HTR-8/SVneo (cell line): ENCODE data around the gene NMT1.

Source experiments
- DNase-seq: peaks from one replicate; pipeline ENCODE4 v3.0.0; 2011; ENCODE audit warnings: low spot score, mixed read lengths; ENCODE audit not compliant: insufficient read length
- FAIRE-seq: peaks from 2 replicates; lab custom pipeline; 2011; peaks lifted over from hg19 to GRCh38; lab: Jason Lieb, UNC

NMT1 gene

DNA sequence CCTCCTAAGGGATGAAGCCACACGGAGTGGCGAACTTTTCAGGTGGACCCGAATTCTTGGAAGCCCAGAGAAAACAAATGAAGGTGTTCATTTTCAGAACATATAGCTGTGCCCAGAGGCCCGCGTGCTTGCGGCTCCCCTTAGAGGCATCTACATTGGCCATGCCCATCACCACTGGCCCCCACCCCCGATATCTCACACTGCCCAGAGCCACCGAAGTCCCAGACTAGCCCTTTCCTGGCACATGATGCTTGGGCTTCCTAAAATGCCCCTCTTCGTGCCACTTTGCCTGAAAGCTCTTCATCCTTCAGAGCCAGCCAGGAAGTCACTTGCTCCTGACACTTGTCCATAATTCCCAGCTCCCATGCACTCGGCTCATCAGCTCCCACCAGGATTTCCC lies 85.0 kb downstream of the NMT1 start:
- DNase-seq (no peak), FAIRE-seq (no peak)

- no peak for FAIRE-seq
- no peak for DNase-seq
Observed at GRCh38 chr17:45146592-45146889, 85.4 kb downstream of the NMT1 start.

DNA sequence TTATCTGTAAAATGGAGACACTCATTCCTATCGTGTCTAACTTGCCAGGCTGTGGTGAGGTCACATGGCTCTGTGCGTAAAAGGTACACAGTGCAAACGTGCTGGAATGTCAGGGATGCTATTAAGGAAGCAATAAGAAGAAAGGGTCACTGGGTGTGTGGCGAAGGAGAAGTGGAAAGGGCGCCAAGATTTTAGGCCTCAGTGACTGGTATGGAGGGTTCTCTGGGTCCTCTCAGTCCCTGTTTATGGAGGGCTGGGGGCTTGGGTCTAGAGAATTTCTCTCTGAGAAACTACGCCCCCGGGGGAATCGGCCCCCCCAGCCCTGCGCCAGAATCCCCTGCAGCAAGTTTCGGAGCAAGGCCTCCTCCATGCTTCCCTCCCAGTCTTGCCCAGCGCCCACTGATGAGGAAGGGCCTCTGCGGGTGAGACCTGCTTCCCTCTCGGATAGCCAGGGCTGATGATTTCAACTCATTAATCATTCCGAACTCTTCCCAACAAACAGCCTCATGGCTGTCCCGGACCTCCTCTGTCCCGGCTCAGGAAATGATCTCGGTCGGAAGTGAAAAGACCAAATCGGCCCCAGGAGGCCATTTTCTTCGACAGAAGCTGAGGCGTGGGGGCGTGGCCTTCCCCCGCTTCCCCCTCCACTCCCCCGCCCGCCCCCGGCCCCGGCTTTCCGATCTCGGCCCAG lies 85.9 kb downstream of the NMT1 start:
- FAIRE-seq: no peak
- peak; percentile 73 for DNase-seq

DNA sequence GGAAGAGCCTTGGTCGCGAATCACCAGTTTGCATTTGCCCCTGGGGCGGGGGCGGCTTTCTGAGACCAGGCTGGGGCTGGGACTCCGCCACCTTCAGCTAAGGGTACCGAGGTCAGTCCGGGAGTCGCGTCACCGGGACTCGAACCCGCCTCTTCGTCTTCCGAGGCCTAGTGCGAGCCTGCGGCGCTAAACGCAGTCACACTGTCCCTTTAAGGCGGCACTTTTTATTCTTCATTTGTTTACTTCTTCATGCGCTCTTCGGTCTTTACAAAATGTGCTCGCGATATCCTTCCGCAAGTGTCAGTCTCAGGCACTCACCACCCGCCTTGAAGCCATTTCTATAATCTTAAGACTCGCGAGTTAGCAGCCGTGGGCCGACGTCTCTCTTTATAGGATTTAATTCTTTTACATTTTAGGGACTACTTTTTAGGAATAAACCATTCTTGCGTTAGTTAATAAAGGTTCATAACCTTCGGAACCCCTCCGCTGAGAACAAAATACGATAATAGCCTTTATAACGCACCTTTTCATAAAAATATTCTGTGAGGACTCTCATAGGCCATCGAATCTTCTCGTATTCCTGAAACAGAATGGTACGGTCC lies 86.6 kb downstream of the NMT1 start:
- DNase-seq: peak; percentile 75
- no peak for FAIRE-seq

- peak; percentile 87 for FAIRE-seq
- DNase-seq: peak; percentile 99
Observed at GRCh38 chr17:45148183-45149036, 87.3 kb downstream of the NMT1 start, which contains the start of gene HEXIM1. TSS of gene HEXIM1 (plus strand) at chr17:45148475. CDS start at chr17:45149191, 716 bp downstream.

GRCh38 chr17:45149037-45149668 lies 88.0 kb downstream of the NMT1 start:
- DNase-seq (peak; percentile 87), FAIRE-seq (peak; percentile 80)

DNA sequence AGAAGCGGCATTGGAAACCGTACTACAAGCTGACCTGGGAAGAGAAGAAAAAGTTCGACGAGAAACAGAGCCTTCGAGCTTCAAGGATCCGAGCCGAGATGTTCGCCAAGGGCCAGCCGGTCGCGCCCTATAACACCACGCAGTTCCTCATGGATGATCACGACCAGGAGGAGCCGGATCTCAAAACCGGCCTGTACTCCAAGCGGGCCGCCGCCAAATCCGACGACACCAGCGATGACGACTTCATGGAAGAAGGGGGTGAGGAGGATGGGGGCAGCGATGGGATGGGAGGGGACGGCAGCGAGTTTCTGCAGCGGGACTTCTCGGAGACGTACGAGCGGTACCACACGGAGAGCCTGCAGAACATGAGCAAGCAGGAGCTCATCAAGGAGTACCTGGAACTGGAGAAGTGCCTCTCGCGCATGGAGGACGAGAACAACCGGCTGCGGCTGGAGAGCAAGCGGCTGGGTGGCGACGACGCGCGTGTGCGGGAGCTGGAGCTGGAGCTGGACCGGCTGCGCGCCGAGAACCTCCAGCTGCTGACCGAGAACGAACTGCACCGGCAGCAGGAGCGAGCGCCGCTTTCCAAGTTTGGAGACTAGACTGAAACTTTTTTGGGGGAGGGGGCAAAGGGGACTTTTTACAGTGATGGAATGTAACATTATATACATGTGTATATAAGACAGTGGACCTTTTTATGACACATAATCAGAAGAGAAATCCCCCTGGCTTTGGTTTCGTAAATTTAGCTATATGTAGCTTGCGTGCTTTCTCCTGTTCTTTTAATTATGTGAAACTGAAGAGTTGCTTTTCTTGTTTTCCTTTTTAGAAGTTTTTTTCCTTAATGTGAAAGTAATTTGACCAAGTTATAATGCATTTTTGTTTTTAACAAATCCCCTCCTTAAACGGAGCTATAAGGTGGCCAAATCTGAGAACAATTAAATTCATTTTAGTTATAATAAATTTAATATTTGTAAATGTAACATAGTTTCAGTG lies 88.8 kb downstream of the NMT1 start:
- FAIRE-seq (no peak), DNase-seq (no peak)

GRCh38 chr17:45150911-45151809 lies 90.0 kb downstream of the NMT1 start:
- no peak for FAIRE-seq
- DNase-seq: no peak

DNA sequence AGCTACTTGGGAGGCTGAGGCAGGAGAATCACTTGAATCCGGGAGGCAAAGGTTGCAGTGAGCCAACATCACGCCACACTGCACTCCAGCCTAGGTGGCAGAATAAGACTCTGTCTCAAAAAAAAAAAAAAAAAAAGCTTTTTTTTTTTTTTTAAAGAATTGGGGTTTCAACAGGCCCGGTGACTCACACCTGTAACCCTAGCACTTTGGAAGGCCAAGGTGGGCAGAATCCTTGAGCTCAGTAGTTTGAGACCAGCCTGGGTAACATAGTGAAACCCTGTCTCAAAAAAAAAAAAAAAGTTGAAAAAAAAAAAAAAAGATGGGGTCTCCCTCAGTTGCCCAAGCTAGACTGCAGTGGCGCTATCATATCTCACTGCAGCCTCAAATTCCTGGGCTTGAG lies 93.9 kb downstream of the NMT1 start:
- FAIRE-seq (no peak), DNase-seq (no peak)

DNA sequence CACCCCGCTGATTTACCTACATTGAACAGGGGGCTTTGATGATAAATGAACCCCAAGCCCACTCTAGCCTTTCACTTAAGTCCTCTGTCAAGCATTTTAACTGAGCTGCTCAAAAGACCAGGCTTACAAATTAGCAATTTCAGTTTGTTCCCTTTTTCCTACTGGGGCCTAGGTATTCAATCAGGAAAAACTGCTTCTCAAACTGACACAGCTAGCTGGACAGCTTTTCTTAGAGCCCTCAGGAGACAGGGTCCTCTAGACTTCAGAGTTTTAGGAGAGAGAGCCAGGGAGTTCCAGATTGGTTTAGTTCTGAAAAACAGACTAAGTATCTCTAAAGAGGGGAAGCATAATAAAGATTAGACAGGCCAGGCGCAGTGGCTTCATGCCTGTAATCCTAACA lies 94.4 kb downstream of the NMT1 start:
- DNase-seq (no peak), FAIRE-seq (no peak)

GRCh38 chr17:45156242-45156641 lies 95.1 kb downstream of the NMT1 start:
- FAIRE-seq: no peak
- DNase-seq: no peak
